NCI-H146 treated with DMSO at 0.1 percent for 48 hours (cell line): ENCODE data around the gene LAMC3.
A peak's percentile ranks its signal among the peaks of the same experiment; 100 is the strongest.
"Not testable (repeated sequence)": the region's sequence is repeated elsewhere in the genome, so short reads cannot be mapped to it uniquely, and the experiment has no call there.

ENCODE experiments used
- DNase-seq: peaks from one replicate; lab custom pipeline; 2025; ENCODE audit not compliant: unreplicated experiment; lab: John Stamatoyannopoulos, UW

LAMC3 gene

GRCh38 chr9:131096269-131097125, 87.5 kb downstream of the LAMC3 start, which contains the start of gene AIF1L:
Gene AIF1L (plus strand): TSS chr9:131096531. CDS start chr9:131096630, 99 bp downstream.
- peak; percentile 33 for DNase-seq

GRCh38 chr9:131097126-131097947, 88.4 kb downstream of the LAMC3 start:
- DNase-seq: no peak

- no peak for DNase-seq
These were observed 88.9 kb downstream of the LAMC3 start for GRCh38 chr9:131097948-131098278.

GRCh38 chr9:131098391-131099101, 89.6 kb downstream of the LAMC3 start:
- no peak for DNase-seq

- no peak for DNase-seq
These were observed 90.2 kb downstream of the LAMC3 start for GRCh38 chr9:131099102-131099606.

GRCh38 chr9:131099845-131100244, 90.9 kb downstream of the LAMC3 start:
- DNase-seq: not testable (repeated sequence)

- DNase-seq: no peak
These were observed 91.5 kb downstream of the LAMC3 start for GRCh38 chr9:131100445-131100844.

- no peak for DNase-seq
These were observed 92.4 kb downstream of the LAMC3 start for GRCh38 chr9:131101207-131101964.

GRCh38 chr9:131103024-131103423, 94.0 kb downstream of the LAMC3 start:
- DNase-seq: no peak

GRCh38 chr9:131103535-131103934, 94.6 kb downstream of the LAMC3 start:
- DNase-seq: no peak

GRCh38 chr9:131104016-131104740, 95.2 kb downstream of the LAMC3 start:
- DNase-seq: no peak

- DNase-seq: no peak
These were observed 97.0 kb downstream of the LAMC3 start for GRCh38 chr9:131105952-131106351.

GRCh38 chr9:131107760-131108159, 98.8 kb downstream of the LAMC3 start:
- DNase-seq: no peak

GRCh38 chr9:131111186-131111853, 102.3 kb downstream of the LAMC3 start:
- DNase-seq: no peak

- no peak for DNase-seq
These were observed 102.9 kb downstream of the LAMC3 start for GRCh38 chr9:131111854-131112311.

GRCh38 chr9:131112374-131113154, 103.6 kb downstream of the LAMC3 start:
- DNase-seq: no peak

GRCh38 chr9:131113655-131114054, 104.7 kb downstream of the LAMC3 start:
- DNase-seq: no peak

GRCh38 chr9:131114084-131114535, 105.1 kb downstream of the LAMC3 start:
- DNase-seq: no peak
